Endothelial cell of umbilical vein (primary cell): ENCODE measurements around the gene FAM120B. TPM values are rescaled to one million over a fixed set of nuclear protein-coding genes. Genes with fewer than 3 reads are reported as not detected.

Experiments used
- BruUV-seq: library from RNA; stranded (reverse); fragments of 400-500 nt; replicated peaks from 2 replicates; lab custom pipeline; 2021; lab: Mats Ljungman, UMichigan
- CTCF ChIA-PET: fragments of 300-600, 350-600 bp; sonication (Branson Sonifier 250); formaldehyde crosslinking; loops from one replicate; lab custom pipeline; 2021; ENCODE audit warnings: antibody characterized with exemption, inconsistent platforms; lab: Charles Lee
- POLR2A ChIA-PET: fragments of 300-600, 350-600 bp; sonication (Branson Sonifier 250); formaldehyde crosslinking; loops from one replicate; lab custom pipeline; 2021; ENCODE audit warnings: antibody characterized with exemption, inconsistent platforms; lab: Charles Lee
- DNase-seq: peaks from one replicate; pipeline ENCODE4 v3.0.0-alpha.2; 2011; ENCODE audit warnings: low read depth, low spot score
- FAIRE-seq: peaks from 2 replicates; lab custom pipeline; 2011; peaks lifted over from hg19 to GRCh38; lab: Jason Lieb, UNC
- H2AFZ ChIP-seq: 2 replicates; pipeline ENCODE4 v1.6.0; 2012; ENCODE audit warnings: low read depth, low read length, control low read depth, inconsistent platforms
- H3K27ac ChIP-seq: 2 replicates; pipeline ENCODE4 v1.5.1; 2011; ENCODE audit warnings: low read depth, mild to moderate bottlenecking, control low read depth, low read length, moderate library complexity; ENCODE audit not compliant: insufficient read depth
- H3K27me3 ChIP-seq, 2 experiments: 2 replicates each; pipeline versions ENCODE4 v1.6.0 to v1.6.1; 2011; ENCODE audit warnings: low read length in 2 of 2, mixed read lengths in 1 of 2; ENCODE audit not compliant: control insufficient read depth in 2 of 2, insufficient read depth in 2 of 2
- H3K36me3 ChIP-seq, 2 experiments: 2 replicates in 1 of 2; 3 replicates in 1 of 2; pipeline ENCODE4 v1.5.1; 2011; ENCODE audit warnings: low read length in 2 of 2, mild to moderate bottlenecking in 1 of 2, moderate library complexity in 1 of 2; ENCODE audit not compliant: control insufficient read depth in 2 of 2, insufficient read depth in 2 of 2; ENCODE audit errors: extremely low read depth in 1 of 2
- H3K4me1 ChIP-seq: 3 replicates; pipeline ENCODE4 v1.5.1; 2011; ENCODE audit warnings: mild to moderate bottlenecking, low read length; ENCODE audit not compliant: control insufficient read depth, insufficient read depth; ENCODE audit errors: extremely low read depth
- H3K4me2 ChIP-seq: 2 replicates; pipeline ENCODE4 v1.6.1; 2011; ENCODE audit warnings: low read length, control low read depth, mixed read lengths; ENCODE audit not compliant: insufficient read depth
- H3K4me3 ChIP-seq, 3 experiments: fragments of 200-600 bp in 1 of 3; sonication (generic), shearing (Covaris generic) in 1 of 3; replicated peaks in 1 of 3; 2 replicates each; pipeline ENCODE4 v1.5.1; 2011 to 2016; ENCODE audit warnings: control low read depth in 3 of 3, low read length in 3 of 3, mild to moderate bottlenecking in 2 of 3, inconsistent platforms in 1 of 3, low read depth in 1 of 3, moderate library complexity in 1 of 3; ENCODE audit not compliant: insufficient read depth in 1 of 3
- H3K79me2 ChIP-seq: 2 replicates; pipeline ENCODE4 v1.6.0; 2012; ENCODE audit warnings: low read length, inconsistent platforms; ENCODE audit not compliant: control insufficient read depth, insufficient read depth
- H3K9ac ChIP-seq: replicated peaks from 2 replicates; pipeline ENCODE3; 2011; ENCODE audit warnings: low read length, control low read depth; ENCODE audit not compliant: insufficient read depth; ENCODE audit errors: extremely low read depth
- H3K9me1 ChIP-seq: replicated peaks from 3 replicates; pipeline ENCODE4 v1.6.0; 2011; ENCODE audit warnings: mild to moderate bottlenecking, low read length; ENCODE audit not compliant: control insufficient read depth, insufficient read depth; ENCODE audit errors: extremely low read depth
- H3K9me3 ChIP-seq: replicated peaks from 2 replicates; pipeline ENCODE4 v1.5.1; 2012; ENCODE audit warnings: low read length, inconsistent platforms; ENCODE audit not compliant: control insufficient read depth, insufficient read depth
- H4K20me1 ChIP-seq: replicated peaks from 2 replicates; pipeline ENCODE3; 2011; ENCODE audit warnings: mild to moderate bottlenecking, low read length; ENCODE audit not compliant: control insufficient read depth, insufficient read depth; ENCODE audit errors: extremely low read depth
- CTCF ChIP-seq, 2 donors: IDR thresholded peaks; 1 replicate in 1 of 2; 2 replicates in 1 of 2; pipeline ENCODE4 v1.5.1; 2011; ENCODE audit warnings: low read length in 2 of 2, mild to moderate bottlenecking in 2 of 2, moderate library complexity in 2 of 2, control low read depth in 1 of 2, inconsistent platforms in 1 of 2, low read depth in 1 of 2; ENCODE audit not compliant: insufficient read depth in 1 of 2; ENCODE audit errors: extremely low read depth in 1 of 2
- EZH2 ChIP-seq: IDR thresholded peaks from 2 replicates; pipeline ENCODE4 v1.6.1; 2012; ENCODE audit warnings: borderline replicate concordance, low read depth, mild to moderate bottlenecking, moderate library complexity, low read length, inconsistent platforms; ENCODE audit not compliant: severe bottlenecking
- FOS ChIP-seq: IDR thresholded peaks from 2 replicates; pipeline ENCODE4 v1.6.1; 2011; ENCODE audit warnings: mild to moderate bottlenecking, low read length, moderate library complexity, borderline replicate concordance; ENCODE audit not compliant: insufficient read depth
- GATA2 ChIP-seq: IDR thresholded peaks from 2 replicates; pipeline ENCODE4 v1.7.0; 2011; ENCODE audit warnings: low read depth, mild to moderate bottlenecking, moderate library complexity, mixed read lengths, low read length; ENCODE audit not compliant: insufficient read length, insufficient read depth
- JUN ChIP-seq: IDR thresholded peaks from 2 replicates; pipeline ENCODE4 v1.6.1; 2011; ENCODE audit warnings: borderline replicate concordance, low read depth; ENCODE audit not compliant: insufficient read length, insufficient read depth
- MAX ChIP-seq: IDR thresholded peaks from 2 replicates; pipeline ENCODE4 v1.6.1; 2011; ENCODE audit not compliant: insufficient read depth, insufficient read length
- MYC ChIP-seq: IDR thresholded peaks from one replicate; pipeline ENCODE4 v1.6.1; 2011; ENCODE audit warnings: mild to moderate bottlenecking, low read depth, low read length
- POLR2A ChIP-seq: IDR thresholded peaks from 2 replicates; pipeline ENCODE4 v1.6.1; 2012; ENCODE audit warnings: low read depth, mild to moderate bottlenecking, control low read depth, low read length
- POLR2AphosphoS5 ChIP-seq: IDR thresholded peaks from 2 replicates; pipeline ENCODE4 v1.6.1; 2012; ENCODE audit warnings: low read depth, mild to moderate bottlenecking, control low read depth, low read length, moderate library complexity; ENCODE audit not compliant: insufficient read depth
- dilution Hi-C: fragments of 300-500 bp; cut with MboI; formaldehyde crosslinking; loops from one replicate; pipeline ENCODE4 v1.15.0; 2019; ENCODE audit warnings: low sequenced_read_pairs; ENCODE audit not compliant: extremely low pct_ligation_motif_present
- intact Hi-C: fragments of 100-400 bp; cut with micrococcal nuclease; formaldehyde crosslinking; loops from one replicate; pipeline ENCODE4 v1.10.0; 2022
- polyA plus RNA-seq, 4 experiments: library from polyadenylated mRNA; depleted of rRNA in 3 of 4; stranded (reverse) in 3 of 4; unstranded in 1 of 4; fragments of >200 nt; gene quantifications; 2 replicates each; pipeline versions ENCODE4 v1.2.1 to v1.2.3, GENCODE V29; 2011 to 2012; ENCODE audit warnings: missing spikeins in 1 of 4
- total RNA-seq: library from RNA; stranded (reverse); gene quantifications from 2 replicates; pipeline ENCODE4 v1.2.3, GENCODE V29; 2021

Gene FAM120B
- total and polyA plus RNA-seq, 2 donors (not counting 3 experiments of a cell fraction or from before 2014, with no cell fraction given) = 10.8 to 28.2 TPM

GRCh38 chr6:170279977-170280688 lies 26.4 kb upstream of the FAM120B start:
- Histone ChIP-seq H3K4me3 (peak overlapping the region in 1 of 3 experiments; percentile 16), H2AFZ (peak overlapping the region; percentile 40), H3K79me2 (no peaks in the 10 kb centered on the region), H3K9me3 (no peaks in the 10 kb centered on the region), H3K9ac (no peak overlapping the region), H4K20me1 (no peaks in the 10 kb centered on the region), H3K27me3 (peaks cover 0 to 6% of the 10 kb centered on the region in 2 experiments), H3K4me1 (peaks cover 4% of the 10 kb centered on the region), H3K36me3 (peaks cover 0 to 10% of the 10 kb centered on the region in 2 experiments), H3K9me1 (no peaks in the 10 kb centered on the region), H3K4me2 (peak overlapping the region; percentile 4), H3K27ac (no peak overlapping the region)
- POLR2A ChIA-PET = no interaction called here
- intact Hi-C loops (loop anchor here (10.0 kb wide), 1 partner anchor 125 kb away; no protein-coding TSS in a partner anchor), dilution Hi-C loops (no loop called here)
- CTCF ChIA-PET = interaction anchor here (1.7 kb wide), 1 partner anchor 490 kb away, joined by 6 read pairs; no protein-coding TSS in a partner anchor
- TF ChIP-seq MAX (no peak), GATA2 (no peak), POLR2A (no peak), FOS (no peak), CTCF (IDR thresholded peaks at IDR 0.05; ENCODE audit: extremely low read depth in 1 of 2, insufficient read depth in 1 of 2, low read depth in 1 of 2, low read length in 2 of 2) (no peak), POLR2AphosphoS5 (no peak), JUN (no peak), MYC (no peak), EZH2 (no peak)
- BruUV-seq = no TSS peak
- DNase-seq (peak; percentile 17), FAIRE-seq (no peak)
